Upper lobe of left lung (tissue), 4 donors: ENCODE data around the gene B4GALNT4.

ENCODE experiments used
- CTCF ChIP-seq, 6 experiments: fragments of 450-650 bp in 4 of 6; fragments of 200-600 bp in 2 of 6; sonication (generic) in 2 of 6; IDR thresholded peaks; one replicate each; pipeline ENCODE4 v1.5.1; 2016 to 2019; ENCODE audit warnings: antibody characterized with exemption in 6 of 6
- POLR2A ChIP-seq, 4 donors: fragments of 450-650 bp; IDR thresholded peaks; one replicate each; pipeline ENCODE4 v1.5.1; 2016 to 2017; ENCODE audit warnings: antibody characterized with exemption in 4 of 4, mild to moderate bottlenecking in 2 of 4

- TF ChIP-seq CTCF (IDR thresholded peaks at IDR 0.05) (no peak), POLR2A (IDR thresholded peaks at IDR 0.05) (no peak)
These were observed 11.7 kb downstream of the B4GALNT4 start for GRCh38 chr11:380996-381395.
